ENCODE results near the gene SPAG8.

Gene SPAG8

DNA sequence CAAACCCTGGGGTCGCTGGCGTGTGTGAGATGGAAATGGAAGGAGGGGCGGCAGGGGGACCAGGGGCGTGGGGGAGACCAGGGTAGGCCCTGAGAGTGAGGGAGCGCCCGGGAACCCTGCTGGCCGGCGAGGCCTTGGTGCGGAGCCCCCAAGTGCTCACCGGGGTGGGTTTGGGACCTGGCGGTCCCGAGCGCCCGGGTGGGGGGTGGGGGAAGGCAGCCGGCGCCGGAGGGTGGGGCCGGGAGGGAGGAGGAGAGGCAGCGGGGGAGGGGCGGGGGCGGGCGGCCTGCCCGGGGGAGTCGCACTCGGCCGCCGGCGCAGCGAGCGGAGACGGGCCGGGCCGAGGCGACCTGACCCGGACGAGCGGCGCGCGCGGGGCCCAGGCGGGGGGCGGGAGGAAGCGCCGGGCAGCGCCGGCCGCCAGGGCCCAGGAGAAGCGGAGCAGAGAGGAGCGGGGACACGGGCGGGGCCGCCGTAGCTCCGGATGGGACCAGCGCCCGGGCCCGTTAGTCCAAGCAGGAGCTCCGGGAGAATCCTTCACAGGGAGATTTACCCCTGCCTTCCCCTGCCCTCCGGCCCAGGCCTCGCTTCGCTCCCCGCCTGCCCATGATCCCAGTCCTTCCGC, 20.7 kb downstream of the SPAG8 start, which contains the start of gene NPR2:
Gene NPR2 (plus strand): TSS at position 295 of the 625 bp plus-strand sequence. CDS start 818 bp downstream, outside the sequence.
- H3K4me1 ChIP-seq (ENCODE audit: control insufficient read depth, insufficient read depth, low read length, poor library complexity, severe bottlenecking): peaks cover 37% of the 10 kb centered on the region
- no peaks in the 10 kb centered on the region for H3K36me3 ChIP-seq (ENCODE audit: control insufficient read depth, insufficient read depth, low read length)
- no peaks in the 10 kb centered on the region for H3K9me3 ChIP-seq (ENCODE audit: control insufficient read depth, low read length)
- WGBS, 2 experiments (ENCODE audit: insufficient coverage in 2 of 2): 1% methylated on average over 32 to 37 of the region's 64 CpGs
- no peak within 1 kb of the TSS for H3K27ac ChIP-seq (ENCODE audit: low read depth, low read length, severe bottlenecking)
- peak within 1 kb of the TSS; percentile 34 for H3K4me3 ChIP-seq (ENCODE audit: extremely low read depth, insufficient read depth, low read length, poor library complexity, severe bottlenecking)

DNA sequence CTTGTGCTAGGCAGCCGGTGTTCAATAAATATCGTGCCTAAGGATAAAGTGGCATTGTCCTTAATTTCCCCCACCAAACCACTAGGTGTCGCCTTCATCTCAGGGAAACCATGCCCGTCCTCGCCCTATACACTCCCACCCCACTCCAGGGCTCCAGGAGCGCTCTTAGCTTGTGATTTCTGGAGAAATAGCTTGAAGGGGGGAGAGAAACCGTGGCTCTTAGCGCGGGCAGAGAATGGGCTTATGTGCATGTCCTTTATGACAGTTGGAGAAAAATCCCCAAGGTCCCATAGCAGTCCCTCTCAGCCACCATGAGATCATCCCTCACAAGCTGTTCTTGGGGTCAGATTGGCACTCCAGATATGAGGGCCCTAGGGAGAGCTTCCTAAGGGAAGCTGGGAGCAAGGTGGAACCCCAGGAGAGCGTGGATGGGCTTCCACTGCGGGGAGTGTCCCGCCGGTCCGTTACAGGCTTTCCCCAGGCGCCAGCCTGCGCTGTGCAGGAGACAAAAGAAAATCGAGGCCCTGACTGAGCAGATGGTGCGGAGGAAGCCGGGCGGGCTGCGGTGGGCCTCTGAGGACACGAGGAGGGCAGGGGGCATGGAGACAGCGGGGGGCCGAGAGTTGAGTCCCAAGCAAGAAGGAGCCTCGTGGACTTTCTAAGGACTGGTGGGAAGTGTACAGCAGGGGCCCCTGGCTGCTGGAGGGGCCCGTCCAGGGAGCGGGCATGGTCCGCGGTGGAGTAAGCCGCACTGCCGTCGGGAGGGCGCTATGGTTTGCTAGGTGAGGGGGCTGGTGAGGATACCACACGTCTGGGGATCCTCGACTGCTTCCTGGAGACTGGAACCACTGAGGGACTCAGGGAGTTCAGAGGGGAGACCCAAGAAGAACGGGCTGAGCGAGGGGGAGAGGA, 21.4 kb downstream of the SPAG8 start:
- no peaks in the 10 kb centered on the region for H3K36me3 ChIP-seq (ENCODE audit: control insufficient read depth, insufficient read depth, low read length)
- 46 to 51% methylated on average over 24 to 34 of the region's 37 CpGs for WGBS, 2 experiments (ENCODE audit: insufficient coverage in 2 of 2)
- H3K9me3 ChIP-seq (ENCODE audit: control insufficient read depth, low read length): no peaks in the 10 kb centered on the region
- H3K4me1 ChIP-seq (ENCODE audit: control insufficient read depth, insufficient read depth, low read length, poor library complexity, severe bottlenecking): peaks cover 33% of the 10 kb centered on the region
- no peak overlapping the region for H3K27ac ChIP-seq (ENCODE audit: low read depth, low read length, severe bottlenecking)
- H3K4me3 ChIP-seq (ENCODE audit: extremely low read depth, insufficient read depth, low read length, poor library complexity, severe bottlenecking): peak overlapping the region; percentile 19

GRCh38 chr9:35790025-35790384, 22.1 kb downstream of the SPAG8 start:
- Histone ChIP-seq H3K27ac (ENCODE audit: low read depth, low read length, severe bottlenecking) (no peak overlapping the region), H3K36me3 (ENCODE audit: control insufficient read depth, insufficient read depth, low read length) (no peaks in the 10 kb centered on the region), H3K4me3 (ENCODE audit: extremely low read depth, insufficient read depth, low read length, poor library complexity, severe bottlenecking) (no peak overlapping the region), H3K4me1 (ENCODE audit: control insufficient read depth, insufficient read depth, low read length, poor library complexity, severe bottlenecking) (peaks cover 26% of the 10 kb centered on the region), H3K9me3 (ENCODE audit: control insufficient read depth, low read length) (no peaks in the 10 kb centered on the region)
- WGBS, 2 experiments (ENCODE audit: insufficient coverage in 2 of 2): 32 to 44% methylated on average over 3 of the region's 4 CpGs

DNA sequence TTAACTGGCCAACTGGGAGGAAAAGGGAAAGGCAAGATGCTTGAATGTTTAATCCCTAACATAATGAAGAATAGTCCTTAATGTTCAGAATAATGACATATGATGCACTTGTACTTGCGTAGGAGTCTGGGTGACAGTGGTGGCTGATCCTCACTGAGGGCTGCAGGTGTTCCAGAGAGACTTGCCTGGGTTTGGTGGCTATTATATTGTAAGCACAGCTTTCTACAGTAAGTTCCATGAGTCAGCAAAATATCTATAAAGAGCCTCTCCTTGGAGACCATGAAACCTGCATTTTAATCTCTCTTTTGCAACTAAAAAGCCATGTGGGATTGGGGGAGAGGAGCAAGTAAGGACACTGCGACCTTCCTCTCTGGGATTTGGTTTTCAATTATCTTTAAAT, 22.5 kb downstream of the SPAG8 start:
- H3K36me3 ChIP-seq (ENCODE audit: control insufficient read depth, insufficient read depth, low read length): no peaks in the 10 kb centered on the region
- H3K4me1 ChIP-seq (ENCODE audit: control insufficient read depth, insufficient read depth, low read length, poor library complexity, severe bottlenecking): peaks cover 22% of the 10 kb centered on the region
- no peak overlapping the region for H3K27ac ChIP-seq (ENCODE audit: low read depth, low read length, severe bottlenecking)
- no peaks in the 10 kb centered on the region for H3K9me3 ChIP-seq (ENCODE audit: control insufficient read depth, low read length)
- no peak overlapping the region for H3K4me3 ChIP-seq (ENCODE audit: extremely low read depth, insufficient read depth, low read length, poor library complexity, severe bottlenecking)
- WGBS, 2 experiments (ENCODE audit: insufficient coverage in 2 of 2): 100% methylated on average over 1 of the region's 2 CpGs; no CpG with 5 or more reads in 1 of the 2 experiments

DNA sequence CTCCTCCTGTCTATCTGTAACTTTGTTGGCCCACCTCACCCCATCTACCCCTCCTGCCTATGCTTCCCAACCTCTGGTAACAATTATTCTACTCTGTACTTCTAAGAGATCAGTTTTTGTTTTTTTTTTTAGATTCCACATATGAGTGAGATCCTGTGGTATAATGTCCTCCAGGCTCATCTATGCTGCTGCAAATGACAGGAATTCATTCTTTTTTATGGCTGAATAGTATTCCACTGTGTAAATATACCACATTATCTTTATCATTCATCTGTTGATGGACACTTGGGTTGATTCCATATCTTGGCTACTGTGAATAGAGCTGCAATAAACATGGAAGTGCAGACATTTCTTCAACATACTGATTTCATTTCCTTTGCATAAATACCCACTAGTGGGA, 28.6 kb downstream of the SPAG8 start:
- H3K36me3 ChIP-seq (ENCODE audit: control insufficient read depth, insufficient read depth, low read length): no peaks in the 10 kb centered on the region
- no peak overlapping the region for H3K4me3 ChIP-seq (ENCODE audit: extremely low read depth, insufficient read depth, low read length, poor library complexity, severe bottlenecking)
- H3K4me1 ChIP-seq (ENCODE audit: control insufficient read depth, insufficient read depth, low read length, poor library complexity, severe bottlenecking): no peaks in the 10 kb centered on the region
- no peaks in the 10 kb centered on the region for H3K9me3 ChIP-seq (ENCODE audit: control insufficient read depth, low read length)
- no peak overlapping the region for H3K27ac ChIP-seq (ENCODE audit: low read depth, low read length, severe bottlenecking)

DNA sequence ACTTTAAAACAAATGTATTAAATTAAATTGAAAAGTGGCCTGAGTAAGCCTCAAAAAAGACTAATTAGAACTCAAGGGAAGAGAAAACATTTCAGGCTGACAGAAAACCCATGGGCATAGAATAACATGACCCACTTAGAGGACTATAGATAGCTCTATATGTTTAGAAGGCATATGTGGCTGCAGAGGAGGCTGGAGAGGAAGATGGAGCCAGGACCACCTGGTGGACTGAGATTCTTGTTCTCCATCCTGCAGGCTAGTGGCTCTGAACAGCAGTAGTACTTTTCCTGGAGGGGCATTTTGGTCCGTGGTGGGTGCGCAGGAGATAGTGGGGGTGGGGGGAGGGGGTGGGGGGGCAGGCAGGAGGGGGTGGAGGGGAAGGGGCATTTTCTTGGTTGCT, 31.0 kb downstream of the SPAG8 start:
- H3K4me3 ChIP-seq (ENCODE audit: extremely low read depth, insufficient read depth, low read length, poor library complexity, severe bottlenecking): no peak overlapping the region
- no CpG with 5 or more reads among the region's 2 CpGs for WGBS, 2 experiments (ENCODE audit: insufficient coverage in 2 of 2)

DNA sequence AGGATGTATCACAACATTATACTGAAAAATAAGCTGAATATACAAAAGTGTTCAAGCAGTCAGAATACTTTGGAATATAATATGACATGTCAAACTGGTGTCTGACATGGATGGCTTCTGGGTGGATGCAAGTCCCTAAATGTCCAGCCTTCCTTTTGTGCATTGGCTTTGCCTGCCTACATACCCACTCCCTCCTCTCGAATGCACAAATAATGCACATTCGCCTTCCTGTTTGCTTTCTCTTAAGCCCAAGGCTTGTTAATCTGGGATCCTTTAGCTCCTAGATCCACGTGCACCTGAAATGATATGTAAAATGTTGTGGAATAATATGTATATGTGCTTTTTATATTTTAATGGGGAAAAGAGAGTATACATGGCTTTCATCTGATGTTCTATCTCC, 33.6 kb downstream of the SPAG8 start:
- Histone ChIP-seq H3K36me3 (ENCODE audit: control insufficient read depth, insufficient read depth, low read length) (no peaks in the 10 kb centered on the region), H3K4me3 (ENCODE audit: extremely low read depth, insufficient read depth, low read length, poor library complexity, severe bottlenecking) (no peak overlapping the region), H3K4me1 (ENCODE audit: control insufficient read depth, insufficient read depth, low read length, poor library complexity, severe bottlenecking) (no peaks in the 10 kb centered on the region), H3K27ac (ENCODE audit: low read depth, low read length, severe bottlenecking) (no peak overlapping the region), H3K9me3 (ENCODE audit: control insufficient read depth, low read length) (no peaks in the 10 kb centered on the region)
- WGBS, 2 experiments (ENCODE audit: insufficient coverage in 2 of 2): 80 to 100% methylated on average over 1 to 2 of the region's 3 CpGs

More for the DNA sequence above, 31.0 kb downstream of the SPAG8 start:
- no peaks in the 10 kb centered on the region for H3K36me3 ChIP-seq (ENCODE audit: control insufficient read depth, insufficient read depth, low read length)
- no peaks in the 10 kb centered on the region for H3K9me3 ChIP-seq (ENCODE audit: control insufficient read depth, low read length)
- no peaks in the 10 kb centered on the region for H3K4me1 ChIP-seq (ENCODE audit: control insufficient read depth, insufficient read depth, low read length, poor library complexity, severe bottlenecking)
- H3K27ac ChIP-seq (ENCODE audit: low read depth, low read length, severe bottlenecking): no peak overlapping the region

- Histone ChIP-seq H3K36me3 (ENCODE audit: control insufficient read depth, insufficient read depth, low read length) (no peaks in the 10 kb centered on the region), H3K4me1 (ENCODE audit: control insufficient read depth, insufficient read depth, low read length, poor library complexity, severe bottlenecking) (no peaks in the 10 kb centered on the region), H3K9me3 (ENCODE audit: control insufficient read depth, low read length) (no peaks in the 10 kb centered on the region), H3K4me3 (ENCODE audit: extremely low read depth, insufficient read depth, low read length, poor library complexity, severe bottlenecking) (no peak overlapping the region), H3K27ac (ENCODE audit: low read depth, low read length, severe bottlenecking) (no peak overlapping the region)
- WGBS, 2 experiments (ENCODE audit: insufficient coverage in 2 of 2): 84 to 100% methylated on average over 2 to 4 of the region's 4 CpGs
Measured at GRCh38 chr9:35776018-35776417, 36.0 kb downstream of the SPAG8 start.

DNA sequence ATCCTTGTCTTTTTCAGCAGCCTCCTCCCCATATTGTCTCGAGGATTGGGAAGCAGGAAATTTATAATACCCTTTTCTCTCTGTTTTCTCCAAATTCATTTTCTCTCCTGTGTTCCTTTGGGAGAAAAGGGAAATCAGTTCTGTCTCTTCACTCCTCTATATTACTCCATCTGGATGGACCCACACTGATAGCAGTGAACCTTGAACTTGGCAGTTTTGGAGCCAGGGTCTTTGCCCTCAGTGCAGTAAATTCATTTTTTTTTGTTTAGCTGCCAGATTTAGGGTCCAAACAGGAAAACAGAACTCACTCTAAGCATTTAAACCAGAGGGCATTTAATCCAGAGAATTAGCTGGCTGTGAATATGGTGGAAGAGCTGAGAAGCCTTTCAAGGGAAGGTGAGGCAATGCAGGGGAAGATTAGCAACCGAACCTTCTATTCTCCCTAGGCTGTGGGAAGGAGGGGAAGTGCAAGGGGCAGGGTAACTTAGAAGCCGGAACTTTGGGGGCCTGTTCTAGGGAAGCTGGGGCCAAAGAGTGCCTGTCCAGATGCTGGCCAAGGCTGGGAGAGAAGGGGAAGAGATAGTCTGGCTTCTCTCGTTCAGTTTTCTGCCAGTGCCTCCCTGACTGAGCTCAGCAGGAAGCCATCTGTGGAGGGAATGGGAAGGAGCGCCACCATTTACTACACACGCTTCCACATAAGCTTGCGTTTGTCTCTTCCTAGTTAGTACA, 37.0 kb downstream of the SPAG8 start:
- Histone ChIP-seq H3K27ac (ENCODE audit: low read depth, low read length, severe bottlenecking) (peak overlapping the region; percentile 2), H3K36me3 (ENCODE audit: control insufficient read depth, insufficient read depth, low read length) (no peaks in the 10 kb centered on the region), H3K4me3 (ENCODE audit: extremely low read depth, insufficient read depth, low read length, poor library complexity, severe bottlenecking) (no peak overlapping the region), H3K4me1 (ENCODE audit: control insufficient read depth, insufficient read depth, low read length, poor library complexity, severe bottlenecking) (no peaks in the 10 kb centered on the region), H3K9me3 (ENCODE audit: control insufficient read depth, low read length) (no peaks in the 10 kb centered on the region)
- WGBS, 2 experiments (ENCODE audit: insufficient coverage in 2 of 2): 33 to 83% methylated on average over 1 to 2 of the region's 7 CpGs

- WGBS, 2 experiments (ENCODE audit: insufficient coverage in 2 of 2): 91 to 100% methylated on average over 2 to 3 of the region's 3 CpGs
- Histone ChIP-seq H3K4me1 (ENCODE audit: control insufficient read depth, insufficient read depth, low read length, poor library complexity, severe bottlenecking) (no peaks in the 10 kb centered on the region), H3K27ac (ENCODE audit: low read depth, low read length, severe bottlenecking) (no peak overlapping the region)
Measured at GRCh38 chr9:35771943-35772342, 40.1 kb downstream of the SPAG8 start.

More at GRCh38 chr9:35771943-35772342, 40.1 kb downstream of the SPAG8 start:
- no peak overlapping the region for H3K4me3 ChIP-seq (ENCODE audit: extremely low read depth, insufficient read depth, low read length, poor library complexity, severe bottlenecking)
- no peaks in the 10 kb centered on the region for H3K36me3 ChIP-seq (ENCODE audit: control insufficient read depth, insufficient read depth, low read length)
- no peaks in the 10 kb centered on the region for H3K9me3 ChIP-seq (ENCODE audit: control insufficient read depth, low read length)

Data from mesodermal cell (in vitro differentiated cells).